ENCODE measurements around the gene ODF2L.

GRCh38 chr1:86346388-86346787 lies 49.7 kb downstream of the ODF2L start:
- TF ChIP-seq CTCF (IDR thresholded peaks at IDR 0.05), result no peak
- no peak for TF ChIP-seq POLR2A (IDR thresholded peaks at IDR 0.05)
